DOHH2 (cell line): ENCODE data around the gene CRTC3.

ENCODE experiments used
- H3F3A ChIP-seq: fragments of 200-600 bp; sonication (generic), shearing (Covaris generic); 2 replicates; pipeline ENCODE4 v1.6.0; 2016; ENCODE audit warnings: antibody characterized with exemption, mild to moderate bottlenecking; ENCODE audit not compliant: control insufficient read depth, insufficient read depth
- H3K27ac ChIP-seq: fragments of 200-600 bp; sonication (generic); 2 replicates; pipeline ENCODE4 v1.5.1; 2014; ENCODE audit warnings: low read depth, mild to moderate bottlenecking, low read length, moderate library complexity
- H3K27me3 ChIP-seq: fragments of 200-600 bp; sonication (generic); 2 replicates; pipeline ENCODE4 v1.6.1; 2014; ENCODE audit warnings: mild to moderate bottlenecking, low read length, mixed read lengths; ENCODE audit not compliant: control insufficient read depth
- H3K36me3 ChIP-seq: fragments of 200-600 bp; sonication (generic); 2 replicates; pipeline ENCODE4 v1.6.1; 2014; ENCODE audit warnings: mild to moderate bottlenecking, low read length, moderate library complexity, mixed read lengths; ENCODE audit not compliant: control insufficient read depth
- H3K4me1 ChIP-seq: fragments of 200-600 bp; sonication (generic); 2 replicates; pipeline ENCODE4 v1.6.1; 2014; ENCODE audit warnings: mild to moderate bottlenecking, low read length, mixed read lengths; ENCODE audit not compliant: control insufficient read depth
- H3K4me2 ChIP-seq: fragments of 200-600 bp; sonication (generic); 2 replicates; pipeline ENCODE4 v1.6.0; 2014; ENCODE audit warnings: mild to moderate bottlenecking, low read length, moderate library complexity
- H3K4me3 ChIP-seq: fragments of 200-600 bp; sonication (generic); 2 replicates; pipeline ENCODE4 v1.5.1; 2014; ENCODE audit warnings: mild to moderate bottlenecking, low read length, mixed read lengths
- H3K79me2 ChIP-seq: fragments of 200-600 bp; sonication (generic); 2 replicates; pipeline ENCODE4 v1.6.1; 2014; ENCODE audit warnings: mild to moderate bottlenecking, low read length, mixed read lengths; ENCODE audit not compliant: control insufficient read depth
- H3K9me2 ChIP-seq: fragments of 200-600 bp; sonication (generic); replicated peaks from 2 replicates; pipeline ENCODE4 v1.6.1; 2014; ENCODE audit warnings: mild to moderate bottlenecking, low read length, mixed read lengths; ENCODE audit not compliant: control insufficient read depth
- H3K9me3 ChIP-seq: fragments of 200-600 bp; sonication (generic); 2 replicates; pipeline ENCODE4 v1.6.1; 2014; ENCODE audit warnings: antibody characterized with exemption, low read length, mixed read lengths; ENCODE audit not compliant: control insufficient read depth, insufficient read depth
- H4K20me1 ChIP-seq: fragments of 200-600 bp; sonication (generic); 2 replicates; pipeline ENCODE4 v1.6.0; 2014; ENCODE audit warnings: low read depth, mild to moderate bottlenecking, antibody characterized with exemption, low read length, moderate library complexity; ENCODE audit not compliant: control insufficient read depth, insufficient read depth
- CTCF ChIP-seq: fragments of 200-600 bp; sonication (generic); IDR thresholded peaks from one replicate; pipeline ENCODE4 v1.5.1; 2014; ENCODE audit warnings: antibody characterized with exemption, mild to moderate bottlenecking, low read depth, low read length; ENCODE audit not compliant: poor library complexity, severe bottlenecking
- EZH2phosphoT487 ChIP-seq: fragments of 200-600 bp; sonication (generic); IDR thresholded peaks from 2 replicates; pipeline ENCODE4 v1.6.1; 2017; ENCODE audit warnings: borderline replicate concordance, mild to moderate bottlenecking, antibody characterized with exemption, low read length, moderate library complexity, mixed read lengths

Gene CRTC3

DNA sequence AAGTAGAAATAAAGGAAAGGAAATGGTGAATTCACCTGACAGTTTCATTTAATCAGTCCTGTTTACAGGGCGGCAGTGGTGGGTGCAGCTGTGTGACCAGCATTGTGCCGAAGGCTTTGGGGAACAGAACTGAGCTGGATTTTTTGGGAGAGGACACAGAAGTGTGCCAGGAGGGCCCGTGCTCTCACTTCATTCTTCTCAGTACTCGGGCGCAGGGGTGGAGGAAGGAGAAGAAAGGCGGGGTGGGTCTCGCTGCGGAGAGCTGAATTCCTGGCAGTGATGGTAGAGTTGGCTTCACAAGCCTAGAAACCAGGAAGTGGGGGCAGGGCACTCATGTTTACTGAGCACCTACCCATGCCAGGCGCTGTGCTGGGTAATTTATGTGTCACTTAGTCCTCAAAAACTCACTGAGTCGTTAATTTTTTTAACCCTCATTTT is 64.6 kb downstream of the CRTC3 start:
- Histone ChIP-seq H3K27ac (peak overlapping the region; percentile 95), H3K79me2 (peaks cover 3% of the 10 kb centered on the region; the same call in 1 of the 2 replicates), H3K4me2 (peak overlapping the region; percentile 88), H3K9me2 (no peaks in the 10 kb centered on the region), H3K36me3 (peaks cover 10% of the 10 kb centered on the region; the same call in 1 of the 2 replicates), H3K9me3 (no peaks in the 10 kb centered on the region), H3K4me1 (peaks cover 72% of the 10 kb centered on the region), H3K4me3 (peak overlapping the region; percentile 57), H3F3A (peaks cover 40% of the 10 kb centered on the region), H4K20me1 (no peaks in the 10 kb centered on the region), H3K27me3 (no peaks in the 10 kb centered on the region)
- TF ChIP-seq EZH2phosphoT487 (no peak), CTCF (no peak)

GRCh38 chr15:90595763-90596155 is 66.0 kb downstream of the CRTC3 start:
- H3K4me2 ChIP-seq: peak overlapping the region; percentile 87
- H4K20me1 ChIP-seq: no peaks in the 10 kb centered on the region
- peaks cover 10% of the 10 kb centered on the region; the same call in 1 of the 2 replicates for H3K36me3 ChIP-seq
- H3K27ac ChIP-seq: peak overlapping the region; percentile 95
- TF ChIP-seq CTCF (no peak), EZH2phosphoT487 (no peak)
- peaks cover 40% of the 10 kb centered on the region for H3F3A ChIP-seq
- no peaks in the 10 kb centered on the region for H3K27me3 ChIP-seq
- peaks cover 66% of the 10 kb centered on the region for H3K4me1 ChIP-seq
- H3K4me3 ChIP-seq: peak overlapping the region; percentile 69
- H3K9me3 ChIP-seq: no peaks in the 10 kb centered on the region
- peaks cover 3% of the 10 kb centered on the region; the same call in 1 of the 2 replicates for H3K79me2 ChIP-seq
- H3K9me2 ChIP-seq: no peaks in the 10 kb centered on the region

GRCh38 chr15:90596943-90597342 is 67.2 kb downstream of the CRTC3 start:
- peaks cover 60% of the 10 kb centered on the region for H3K4me1 ChIP-seq
- H3K9me3 ChIP-seq: no peaks in the 10 kb centered on the region
- peaks cover 36% of the 10 kb centered on the region for H3F3A ChIP-seq
- peaks cover 10% of the 10 kb centered on the region; the same call in 1 of the 2 replicates for H3K36me3 ChIP-seq
- peaks cover 3% of the 10 kb centered on the region; the same call in 1 of the 2 replicates for H3K79me2 ChIP-seq
- H3K9me2 ChIP-seq: no peaks in the 10 kb centered on the region
- TF ChIP-seq CTCF: no peak
- no peak for TF ChIP-seq EZH2phosphoT487
- peak overlapping the region; percentile 87 for H3K4me2 ChIP-seq
- no peaks in the 10 kb centered on the region for H4K20me1 ChIP-seq
- H3K27ac ChIP-seq: peak overlapping the region; percentile 95
- peak overlapping the region; percentile 69 for H3K4me3 ChIP-seq
- no peaks in the 10 kb centered on the region for H3K27me3 ChIP-seq
